GM12878 (cell line): ENCODE results near the gene RND2. TPM values are rescaled to one million over a fixed set of nuclear protein-coding genes. Genes with fewer than 3 reads are reported as not detected.

Source experiments
- ASH2L ChIP-seq: fragments of 300-600, 200-600 bp; sonication (generic); IDR thresholded peaks from 2 replicates; pipeline ENCODE4 v1.6.1; 2017; ENCODE audit warnings: low read depth, mild to moderate bottlenecking, borderline replicate concordance
- BACH1 ChIP-seq: fragments of 450-650 bp; IDR thresholded peaks from 2 replicates; pipeline ENCODE4 v1.6.1; 2017; ENCODE audit warnings: mild to moderate bottlenecking, borderline replicate concordance
- BHLHE40 ChIP-seq, 2 experiments: fragments of 450-650 bp in 1 of 2; IDR thresholded peaks; 2 replicates each; pipeline ENCODE4 v1.6.1; 2011 to 2017; ENCODE audit warnings: low read depth in 2 of 2, borderline replicate concordance in 1 of 2, improper control_type of control experiment in 1 of 2, low read length in 1 of 2, mild to moderate bottlenecking in 1 of 2
- CEBPB ChIP-seq, 2 experiments: fragments of 150-350 bp in 1 of 2; IDR thresholded peaks; 2 replicates each; pipeline ENCODE4 v1.6.1; 2012 to 2014; ENCODE audit warnings: low read depth in 2 of 2, low read length in 2 of 2, borderline replicate concordance in 1 of 2, inconsistent platforms in 1 of 2
- CHD1 ChIP-seq: IDR thresholded peaks from 2 replicates; pipeline ENCODE4 v1.6.1; 2012; ENCODE audit warnings: low read depth, low read length, improper control_type of control experiment
- FOXK2 ChIP-seq: fragments of 450-650 bp; IDR thresholded peaks from 2 replicates; pipeline ENCODE4 v1.6.1; 2017; ENCODE audit warnings: mild to moderate bottlenecking, moderate library complexity
- GABPA ChIP-seq: IDR thresholded peaks from 2 replicates; pipeline ENCODE4 v1.6.1; 2014; ENCODE audit warnings: antibody characterized with exemption, low read depth, mild to moderate bottlenecking, inconsistent platforms
- NFYA ChIP-seq: IDR thresholded peaks from 2 replicates; pipeline ENCODE4 v1.6.1; 2011; ENCODE audit warnings: low read depth, mild to moderate bottlenecking, low read length, improper control_type of control experiment, borderline replicate concordance
- POLR2A ChIP-seq: IDR thresholded peaks from 2 replicates; pipeline ENCODE4 v1.6.1; 2011; ENCODE audit warnings: low read depth, mild to moderate bottlenecking, low read length
- RUNX3 ChIP-seq: IDR thresholded peaks from 2 replicates; pipeline ENCODE4 v1.6.1; 2012; ENCODE audit warnings: low read length, inconsistent platforms
- SMC3 ChIP-seq: IDR thresholded peaks from 2 replicates; pipeline ENCODE4 v1.6.1; 2011; ENCODE audit warnings: low read length, improper control_type of control experiment, borderline replicate concordance
- SP1 ChIP-seq: IDR thresholded peaks from one replicate; pipeline ENCODE4 v1.6.1; 2011; ENCODE audit warnings: low read depth, low read length
- SRF ChIP-seq, 2 experiments: IDR thresholded peaks; 2 replicates each; pipeline ENCODE4 v1.6.1; 2011; ENCODE audit warnings: low read depth in 2 of 2, low read length in 2 of 2, mild to moderate bottlenecking in 1 of 2, moderate library complexity in 1 of 2
- SUZ12 ChIP-seq: fragments of 200-600 bp; sonication (generic); IDR thresholded peaks from one replicate; pipeline ENCODE4 v1.6.1; 2018; ENCODE audit warnings: antibody characterized with exemption, mild to moderate bottlenecking; ENCODE audit not compliant: unreplicated experiment
- polyA plus RNA-seq, 11 experiments: library from polyadenylated mRNA; depleted of rRNA in 4 of 11; unstranded in 6 of 11; stranded (reverse) in 5 of 11; fragments of >200 nt; fragmentation: Nextera tagmentation in 4 of 11; fragmentation: Illumina TruSeq in 1 of 11; extraction: Ambion mirVana in 4 of 11; extraction: Trizol in 1 of 11; gene quantifications; 1 replicate in 1 of 11; 2 replicates in 10 of 11; pipeline versions ENCODE4 v1.2.1 to v1.2.3, GENCODE V29; 2011 to 2016; ENCODE audit warnings: inconsistent platforms in 2 of 11, missing spikeins in 2 of 11, low read depth in 1 of 11
- total RNA-seq, 4 experiments: library from RNA; depleted of rRNA in 3 of 4; stranded (reverse); fragments of >200 nt in 3 of 4; fragmentation: Illumina TruSeq in 1 of 4; extraction: Trizol in 1 of 4; gene quantifications; 2 replicates each; pipeline versions ENCODE4 v1.2.1 to v1.2.3, GENCODE V29; 2013 to 2021
- TF ChIP-seq, protein P1 (sequence below): IDR thresholded peaks from 2 replicates; pipeline ENCODE4 v1.6.1; 2011; ENCODE audit warnings: borderline replicate concordance, low read depth, mild to moderate bottlenecking, moderate library complexity, mixed read lengths, low read length; ENCODE audit not compliant: insufficient read depth; ENCODE audit errors: extremely low read length
- TF ChIP-seq, protein P2 (sequence below): IDR thresholded peaks from 2 replicates; pipeline ENCODE4 v1.6.1; 2011; ENCODE audit warnings: mild to moderate bottlenecking, low read depth, low read length, moderate library complexity; ENCODE audit not compliant: insufficient replicate concordance
- TF ChIP-seq, protein P3 (sequence below): fragments of 450-650 bp; IDR thresholded peaks from 2 replicates; pipeline ENCODE4 v1.6.1; 2017; ENCODE audit warnings: low read depth, mild to moderate bottlenecking, moderate library complexity
- TF ChIP-seq, protein P4 (sequence below): fragments of 450-650 bp; IDR thresholded peaks from 2 replicates; pipeline ENCODE4 v1.6.1; 2016; ENCODE audit warnings: mild to moderate bottlenecking
- TF ChIP-seq, protein P5 (sequence below): fragments of 450-650 bp; IDR thresholded peaks from 2 replicates; pipeline ENCODE4 v1.6.1; 2017; ENCODE audit warnings: antibody characterized with exemption, mild to moderate bottlenecking, moderate library complexity

Gene RND2
- total and polyA plus RNA-seq, 10 of the 15 experiments (the other 5 are each of a cell fraction or from before 2014, with no cell fraction given), result 0.01 to 0.05 (median 0.03) TPM; not detected in 6

DNA sequence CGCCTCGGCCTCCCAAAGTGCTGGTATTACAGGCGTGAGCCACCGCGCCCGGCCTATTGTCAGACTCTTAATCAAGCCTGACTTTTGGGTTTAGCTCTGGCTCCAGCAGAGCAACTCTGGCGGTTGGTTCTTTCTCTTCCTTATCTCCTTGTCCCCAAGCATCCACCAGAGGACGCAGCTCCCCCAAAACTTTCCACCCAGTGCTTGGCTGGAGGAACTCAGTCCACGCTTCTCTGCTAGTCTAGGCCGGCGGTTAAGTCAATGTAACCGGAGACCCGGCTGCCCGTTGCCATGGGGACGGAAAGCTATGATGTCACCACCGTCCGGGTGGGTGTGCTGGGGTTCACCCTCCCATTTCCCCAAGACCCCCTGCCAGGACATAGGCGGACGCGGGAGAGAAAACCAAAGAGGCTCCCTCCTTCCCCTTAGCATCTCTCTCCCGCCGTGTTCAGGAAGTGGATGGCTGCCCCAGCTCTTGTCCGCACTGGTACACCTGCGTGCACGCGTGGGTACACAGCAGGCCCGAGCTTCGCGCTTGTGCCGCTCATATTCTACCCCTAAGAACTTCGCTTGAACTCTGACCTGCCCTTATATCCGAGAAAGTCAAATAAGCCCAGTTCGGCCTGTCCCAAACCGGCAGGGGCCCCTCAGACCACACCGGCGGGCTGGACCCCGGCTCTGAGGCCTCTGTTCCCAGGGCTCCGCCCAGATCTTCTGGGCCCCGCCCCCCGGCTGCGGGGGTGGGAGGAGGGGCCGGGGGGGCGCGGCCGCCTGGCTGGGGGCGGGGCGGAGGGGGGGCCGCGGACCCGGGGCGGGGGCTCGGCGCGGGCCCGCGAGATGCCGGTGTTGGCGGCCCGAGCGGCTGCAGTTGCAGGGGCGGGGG lies at the start of gene RND2 (continued):
- TF ChIP-seq, protein P1, sequence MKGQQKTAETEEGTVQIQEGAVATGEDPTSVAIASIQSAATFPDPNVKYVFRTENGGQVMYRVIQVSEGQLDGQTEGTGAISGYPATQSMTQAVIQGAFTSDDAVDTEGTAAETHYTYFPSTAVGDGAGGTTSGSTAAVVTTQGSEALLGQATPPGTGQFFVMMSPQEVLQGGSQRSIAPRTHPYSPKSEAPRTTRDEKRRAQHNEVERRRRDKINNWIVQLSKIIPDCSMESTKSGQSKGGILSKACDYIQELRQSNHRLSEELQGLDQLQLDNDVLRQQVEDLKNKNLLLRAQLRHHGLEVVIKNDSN, result no peak
- TF ChIP-seq, protein P2, sequence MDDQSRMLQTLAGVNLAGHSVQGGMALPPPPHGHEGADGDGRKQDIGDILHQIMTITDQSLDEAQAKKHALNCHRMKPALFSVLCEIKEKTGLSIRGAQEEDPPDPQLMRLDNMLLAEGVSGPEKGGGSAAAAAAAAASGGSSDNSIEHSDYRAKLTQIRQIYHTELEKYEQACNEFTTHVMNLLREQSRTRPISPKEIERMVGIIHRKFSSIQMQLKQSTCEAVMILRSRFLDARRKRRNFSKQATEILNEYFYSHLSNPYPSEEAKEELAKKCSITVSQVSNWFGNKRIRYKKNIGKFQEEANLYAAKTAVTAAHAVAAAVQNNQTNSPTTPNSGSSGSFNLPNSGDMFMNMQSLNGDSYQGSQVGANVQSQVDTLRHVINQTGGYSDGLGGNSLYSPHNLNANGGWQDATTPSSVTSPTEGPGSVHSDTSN, result no peak
- TF ChIP-seq, protein P3, sequence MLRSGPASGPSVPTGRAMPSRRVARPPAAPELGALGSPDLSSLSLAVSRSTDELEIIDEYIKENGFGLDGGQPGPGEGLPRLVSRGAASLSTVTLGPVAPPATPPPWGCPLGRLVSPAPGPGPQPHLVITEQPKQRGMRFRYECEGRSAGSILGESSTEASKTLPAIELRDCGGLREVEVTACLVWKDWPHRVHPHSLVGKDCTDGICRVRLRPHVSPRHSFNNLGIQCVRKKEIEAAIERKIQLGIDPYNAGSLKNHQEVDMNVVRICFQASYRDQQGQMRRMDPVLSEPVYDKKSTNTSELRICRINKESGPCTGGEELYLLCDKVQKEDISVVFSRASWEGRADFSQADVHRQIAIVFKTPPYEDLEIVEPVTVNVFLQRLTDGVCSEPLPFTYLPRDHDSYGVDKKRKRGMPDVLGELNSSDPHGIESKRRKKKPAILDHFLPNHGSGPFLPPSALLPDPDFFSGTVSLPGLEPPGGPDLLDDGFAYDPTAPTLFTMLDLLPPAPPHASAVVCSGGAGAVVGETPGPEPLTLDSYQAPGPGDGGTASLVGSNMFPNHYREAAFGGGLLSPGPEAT, result peak; percentile 28; the same call in 1 of the 2 replicates
- TF ChIP-seq, protein P4, sequence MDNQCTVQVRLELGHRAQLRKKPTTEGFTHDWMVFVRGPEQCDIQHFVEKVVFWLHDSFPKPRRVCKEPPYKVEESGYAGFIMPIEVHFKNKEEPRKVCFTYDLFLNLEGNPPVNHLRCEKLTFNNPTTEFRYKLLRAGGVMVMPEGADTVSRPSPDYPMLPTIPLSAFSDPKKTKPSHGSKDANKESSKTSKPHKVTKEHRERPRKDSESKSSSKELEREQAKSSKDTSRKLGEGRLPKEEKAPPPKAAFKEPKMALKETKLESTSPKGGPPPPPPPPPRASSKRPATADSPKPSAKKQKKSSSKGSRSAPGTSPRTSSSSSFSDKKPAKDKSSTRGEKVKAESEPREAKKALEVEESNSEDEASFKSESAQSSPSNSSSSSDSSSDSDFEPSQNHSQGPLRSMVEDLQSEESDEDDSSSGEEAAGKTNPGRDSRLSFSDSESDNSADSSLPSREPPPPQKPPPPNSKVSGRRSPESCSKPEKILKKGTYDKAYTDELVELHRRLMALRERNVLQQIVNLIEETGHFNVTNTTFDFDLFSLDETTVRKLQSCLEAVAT, result 0 out of 2 replicates have a peak, but pooled peaks have one; percentile 29
- TF ChIP-seq GABPA (no peak), SMC3 (peak; percentile 65), SUZ12 (no peak), CHD1 (no peak), BHLHE40 (IDR thresholded peaks at IDR 0.05; ENCODE audit: borderline replicate concordance in 1 of 2, low read depth in 2 of 2, low read length in 1 of 2) (peak in 1 of 2 experiments; percentile 45; a peak in 1 of 4 replicates), ASH2L (no peak), SP1 (no peak), RUNX3 (peak; percentile 49; the same call in 1 of the 2 replicates), CEBPB (IDR thresholded peaks at IDR 0.05; ENCODE audit: borderline replicate concordance in 1 of 2, low read depth in 2 of 2, low read length in 2 of 2) (no peak), POLR2A (no peak), BACH1 (no peak), FOXK2 (peak; percentile 32; the same call in 1 of the 2 replicates), NFYA (no peak), SRF (IDR thresholded peaks at IDR 0.05; ENCODE audit: low read depth in 2 of 2, low read length in 2 of 2) (no peak)
- TF ChIP-seq, protein P5, sequence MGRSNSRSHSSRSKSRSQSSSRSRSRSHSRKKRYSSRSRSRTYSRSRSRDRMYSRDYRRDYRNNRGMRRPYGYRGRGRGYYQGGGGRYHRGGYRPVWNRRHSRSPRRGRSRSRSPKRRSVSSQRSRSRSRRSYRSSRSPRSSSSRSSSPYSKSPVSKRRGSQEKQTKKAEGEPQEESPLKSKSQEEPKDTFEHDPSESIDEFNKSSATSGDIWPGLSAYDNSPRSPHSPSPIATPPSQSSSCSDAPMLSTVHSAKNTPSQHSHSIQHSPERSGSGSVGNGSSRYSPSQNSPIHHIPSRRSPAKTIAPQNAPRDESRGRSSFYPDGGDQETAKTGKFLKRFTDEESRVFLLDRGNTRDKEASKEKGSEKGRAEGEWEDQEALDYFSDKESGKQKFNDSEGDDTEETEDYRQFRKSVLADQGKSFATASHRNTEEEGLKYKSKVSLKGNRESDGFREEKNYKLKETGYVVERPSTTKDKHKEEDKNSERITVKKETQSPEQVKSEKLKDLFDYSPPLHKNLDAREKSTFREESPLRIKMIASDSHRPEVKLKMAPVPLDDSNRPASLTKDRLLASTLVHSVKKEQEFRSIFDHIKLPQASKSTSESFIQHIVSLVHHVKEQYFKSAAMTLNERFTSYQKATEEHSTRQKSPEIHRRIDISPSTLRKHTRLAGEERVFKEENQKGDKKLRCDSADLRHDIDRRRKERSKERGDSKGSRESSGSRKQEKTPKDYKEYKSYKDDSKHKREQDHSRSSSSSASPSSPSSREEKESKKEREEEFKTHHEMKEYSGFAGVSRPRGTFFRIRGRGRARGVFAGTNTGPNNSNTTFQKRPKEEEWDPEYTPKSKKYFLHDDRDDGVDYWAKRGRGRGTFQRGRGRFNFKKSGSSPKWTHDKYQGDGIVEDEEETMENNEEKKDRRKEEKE, result no peak
